Keratinocyte (primary cell): Measurements from ENCODE around the gene DYNC1LI2. TPM values are rescaled to one million over a fixed set of nuclear protein-coding genes. Genes with fewer than 3 reads are reported as not detected.
"Not testable (repeated sequence)": the region's sequence is repeated elsewhere in the genome, so short reads cannot be mapped to it uniquely, and the experiment has no call there.

ENCODE experiments used
- DNase-seq: peaks from one replicate; pipeline ENCODE4 v3.0.0-alpha.2; 2011; ENCODE audit warnings: low read depth, missing footprints, low spot score
- FAIRE-seq: peaks from 2 replicates; lab custom pipeline; 2011; peaks lifted over from hg19 to GRCh38; lab: Jason Lieb, UNC
- H2AFZ ChIP-seq: 2 replicates; pipeline ENCODE4 v1.6.0; 2012; ENCODE audit warnings: low read length, control low read depth, inconsistent platforms; ENCODE audit not compliant: control insufficient read depth
- H3K27ac ChIP-seq: 2 replicates; pipeline ENCODE4 v1.5.1; 2011; ENCODE audit warnings: low read length; ENCODE audit not compliant: control insufficient read depth, insufficient read depth
- H3K27me3 ChIP-seq: 3 replicates; pipeline ENCODE4 v1.6.0; 2011; ENCODE audit warnings: low read length; ENCODE audit not compliant: control insufficient read depth, insufficient read depth; ENCODE audit errors: extremely low read depth
- H3K36me3 ChIP-seq, 2 experiments: 2 replicates in 1 of 2; 3 replicates in 1 of 2; pipeline ENCODE4 v1.5.1; 2011; ENCODE audit warnings: low read length in 2 of 2, mild to moderate bottlenecking in 1 of 2; ENCODE audit not compliant: control insufficient read depth in 2 of 2, insufficient read depth in 2 of 2; ENCODE audit errors: extremely low read depth in 1 of 2
- H3K4me1 ChIP-seq: 3 replicates; pipeline ENCODE4 v1.5.1; 2011; ENCODE audit warnings: low read length; ENCODE audit not compliant: control insufficient read depth, insufficient read depth; ENCODE audit errors: extremely low read depth
- H3K4me2 ChIP-seq: 3 replicates; pipeline ENCODE4 v1.6.0; 2011; ENCODE audit warnings: low read depth, low read length; ENCODE audit not compliant: control insufficient read depth, insufficient read depth; ENCODE audit errors: extremely low read depth
- H3K4me3 ChIP-seq, 3 experiments: fragments of 200-600 bp in 1 of 3; sonication (generic) in 1 of 3; 2 replicates in 2 of 3; 3 replicates in 1 of 3; pipeline ENCODE4 v1.5.1; 2011 to 2016; ENCODE audit warnings: low read length in 3 of 3, mild to moderate bottlenecking in 3 of 3, control low read depth in 2 of 3, inconsistent platforms in 1 of 3, low read depth in 1 of 3, mixed read lengths in 1 of 3, mixed run types in 1 of 3, moderate library complexity in 1 of 3; ENCODE audit not compliant: control insufficient read depth in 2 of 3, insufficient read depth in 2 of 3; ENCODE audit errors: extremely low read depth in 1 of 3
- H3K79me2 ChIP-seq: 2 replicates; pipeline ENCODE4 v1.6.0; 2012; ENCODE audit warnings: low read length; ENCODE audit not compliant: control insufficient read depth, insufficient read depth
- H3K9ac ChIP-seq: 3 replicates; pipeline ENCODE4 v1.6.0; 2011; ENCODE audit warnings: low read length; ENCODE audit not compliant: control insufficient read depth, insufficient read depth; ENCODE audit errors: extremely low read depth
- H3K9me1 ChIP-seq: 3 replicates; pipeline ENCODE4 v1.6.0; 2011; ENCODE audit warnings: low read length; ENCODE audit not compliant: control insufficient read depth, insufficient read depth; ENCODE audit errors: extremely low read depth
- H3K9me3 ChIP-seq: 2 replicates; pipeline ENCODE4 v1.5.1; 2012; ENCODE audit warnings: low read depth, low read length; ENCODE audit not compliant: control insufficient read depth
- H4K20me1 ChIP-seq: 3 replicates; pipeline ENCODE4 v1.6.0; 2011; ENCODE audit warnings: low read length; ENCODE audit not compliant: control insufficient read depth, insufficient read depth; ENCODE audit errors: extremely low read depth
- EZH2 ChIP-seq: IDR thresholded peaks from one replicate; pipeline ENCODE4 v1.6.1; 2012; ENCODE audit warnings: inconsistent platforms, mild to moderate bottlenecking, low read length, moderate library complexity
- dilution Hi-C: fragments of 300-500 bp; cut with MboI; formaldehyde crosslinking; loops from one replicate; pipeline ENCODE4 v1.7.0; 2020; ENCODE audit warnings: low sequenced_read_pairs; ENCODE audit not compliant: extremely low pct_ligation_motif_present
- polyA plus RNA-seq, 5 experiments: library from polyadenylated mRNA; depleted of rRNA in 3 of 5; stranded (reverse) in 3 of 5; stranded (forward) in 1 of 5; unstranded in 1 of 5; fragments of >200 nt; gene quantifications; 1 replicate in 1 of 5; 2 replicates in 3 of 5; 3 replicates in 1 of 5; pipeline versions ENCODE4 v1.2.1 to v1.2.3, GENCODE V29; 2011 to 2012; ENCODE audit warnings: missing spikeins in 2 of 5, low read depth in 1 of 5, low replicate concordance in 1 of 5
- TF ChIP-seq, protein P1 (sequence below), 3 experiments: IDR thresholded peaks in 1 of 3; conservative IDR thresholded peaks in 1 of 3; optimal IDR thresholded peaks in 1 of 3; 2 replicates in 2 of 3; 3 replicates in 1 of 3; pipeline versions ENCODE3 to v1.5.1; 2011; ENCODE audit warnings: low read length in 3 of 3, mild to moderate bottlenecking in 3 of 3, moderate library complexity in 2 of 3, control low read depth in 1 of 3, inconsistent platforms in 1 of 3; ENCODE audit not compliant: insufficient read depth in 2 of 3; ENCODE audit errors: extremely low read depth in 1 of 3

The DYNC1LI2 gene
- polyA plus RNA-seq, 1 donor (not counting 4 experiments of a cell fraction or from before 2014, with no cell fraction given), result 66.0 TPM

DNA sequence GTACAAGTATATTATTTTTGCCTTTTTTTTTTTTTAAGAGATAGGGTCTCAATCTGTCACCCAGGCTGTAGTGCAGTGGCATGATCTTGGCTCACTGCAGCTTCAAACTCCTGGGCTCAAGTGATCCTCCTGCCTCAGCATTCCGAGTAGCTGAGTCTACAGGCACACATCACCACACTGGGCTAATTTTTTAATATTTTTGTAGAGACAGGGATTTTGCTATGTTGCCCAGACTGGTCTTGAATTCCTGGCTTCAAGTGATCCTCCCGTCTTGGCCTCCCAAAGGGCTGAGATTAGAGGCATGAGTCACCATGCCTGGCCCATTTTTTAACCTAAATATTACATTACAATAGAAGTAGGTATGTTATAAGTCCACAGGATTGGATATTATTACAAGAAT, 46.8 kb upstream of the DYNC1LI2 start:
- Histone ChIP-seq H3K4me2 (no peak overlapping the region), H3K9me3 (no peaks in the 10 kb centered on the region), H4K20me1 (no peaks in the 10 kb centered on the region), H3K9ac (no peak overlapping the region), H3K27ac (no peak overlapping the region), H3K79me2 (no peaks in the 10 kb centered on the region), H3K9me1 (no peaks in the 10 kb centered on the region), H3K4me3 (no peak overlapping the region), H3K36me3 (peaks cover 0 to 8% of the 10 kb centered on the region in 2 experiments), H2AFZ (no peak overlapping the region), H3K4me1 (no peaks in the 10 kb centered on the region), H3K27me3 (no peaks in the 10 kb centered on the region)
- DNase-seq, result no peak
- TF ChIP-seq, protein P1, sequence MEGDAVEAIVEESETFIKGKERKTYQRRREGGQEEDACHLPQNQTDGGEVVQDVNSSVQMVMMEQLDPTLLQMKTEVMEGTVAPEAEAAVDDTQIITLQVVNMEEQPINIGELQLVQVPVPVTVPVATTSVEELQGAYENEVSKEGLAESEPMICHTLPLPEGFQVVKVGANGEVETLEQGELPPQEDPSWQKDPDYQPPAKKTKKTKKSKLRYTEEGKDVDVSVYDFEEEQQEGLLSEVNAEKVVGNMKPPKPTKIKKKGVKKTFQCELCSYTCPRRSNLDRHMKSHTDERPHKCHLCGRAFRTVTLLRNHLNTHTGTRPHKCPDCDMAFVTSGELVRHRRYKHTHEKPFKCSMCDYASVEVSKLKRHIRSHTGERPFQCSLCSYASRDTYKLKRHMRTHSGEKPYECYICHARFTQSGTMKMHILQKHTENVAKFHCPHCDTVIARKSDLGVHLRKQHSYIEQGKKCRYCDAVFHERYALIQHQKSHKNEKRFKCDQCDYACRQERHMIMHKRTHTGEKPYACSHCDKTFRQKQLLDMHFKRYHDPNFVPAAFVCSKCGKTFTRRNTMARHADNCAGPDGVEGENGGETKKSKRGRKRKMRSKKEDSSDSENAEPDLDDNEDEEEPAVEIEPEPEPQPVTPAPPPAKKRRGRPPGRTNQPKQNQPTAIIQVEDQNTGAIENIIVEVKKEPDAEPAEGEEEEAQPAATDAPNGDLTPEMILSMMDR (optimal IDR thresholded peaks at IDR 0.05 in 1 of 3, IDR thresholded peaks at IDR 0.05 in 1 of 3, conservative IDR thresholded peaks at IDR 0.05 in 1 of 3; ENCODE audit: extremely low read depth in 1 of 3, insufficient read depth in 2 of 3, low read length in 3 of 3), result no peak
- no peak for FAIRE-seq
- dilution Hi-C loops, result no loop called here

- H3K27me3 ChIP-seq, H3K9ac ChIP-seq, H3K9me1 ChIP-seq, H3K4me3 ChIP-seq, H3K27ac ChIP-seq, H3K4me2 ChIP-seq, DNase-seq, H2AFZ ChIP-seq, H4K20me1 ChIP-seq, FAIRE-seq, H3K36me3 ChIP-seq, dilution Hi-C loops, H3K4me1 ChIP-seq, H3K79me2 ChIP-seq, H3K9me3 ChIP-seq: not testable (repeated sequence)
Observed at GRCh38 chr16:66793984-66794383, 42.6 kb upstream of the DYNC1LI2 start.

DNA sequence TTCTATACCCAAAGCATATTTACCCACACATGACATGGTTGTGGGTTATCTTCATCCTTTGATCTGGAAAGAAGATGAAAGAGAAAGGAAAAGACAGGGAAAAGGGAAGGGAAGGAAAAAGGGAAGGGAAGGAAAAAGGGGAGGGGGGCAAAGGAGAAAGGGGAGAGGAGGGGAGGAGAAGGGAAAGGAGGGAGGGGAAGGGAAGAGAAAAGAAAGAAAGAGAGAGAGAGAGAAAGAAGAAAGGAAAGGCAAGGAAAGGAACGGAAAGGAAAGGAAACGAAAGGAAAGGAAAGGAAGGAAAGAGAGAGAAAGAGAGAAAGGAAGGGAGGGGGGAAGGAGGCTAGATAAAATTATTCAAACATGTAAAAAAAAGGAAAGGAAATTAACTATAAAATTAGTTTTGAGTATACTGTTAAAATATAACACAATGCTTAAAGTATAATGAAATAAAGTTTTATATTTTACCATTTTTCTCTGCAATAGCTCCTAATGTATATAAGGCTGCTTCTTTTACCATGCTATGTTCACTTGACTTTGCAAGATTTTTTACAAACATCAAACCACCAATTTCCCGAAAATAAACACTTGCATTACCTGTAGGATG, 38.8 kb upstream of the DYNC1LI2 start:
- dilution Hi-C loops, result no loop called here
- H3K27me3 ChIP-seq, result no peaks in the 10 kb centered on the region
- H4K20me1 ChIP-seq, result no peaks in the 10 kb centered on the region
- H3K9me1 ChIP-seq, result no peaks in the 10 kb centered on the region
- H3K4me1 ChIP-seq, result no peaks in the 10 kb centered on the region
- no peak overlapping the region for H3K4me3 ChIP-seq
- FAIRE-seq (no peak), DNase-seq (no peak)
- H3K4me2 ChIP-seq, result no peak overlapping the region
- H3K9ac ChIP-seq, result no peak overlapping the region
- H2AFZ ChIP-seq, result no peak overlapping the region
- no peak overlapping the region for H3K27ac ChIP-seq
- H3K79me2 ChIP-seq, result no peaks in the 10 kb centered on the region
- TF ChIP-seq EZH2, result no peak
- TF ChIP-seq, protein P1 (optimal IDR thresholded peaks at IDR 0.05 in 1 of 3, IDR thresholded peaks at IDR 0.05 in 1 of 3, conservative IDR thresholded peaks at IDR 0.05 in 1 of 3; ENCODE audit: extremely low read depth in 1 of 3, insufficient read depth in 2 of 3, low read length in 3 of 3), result no peak
- no peaks in the 10 kb centered on the region for H3K9me3 ChIP-seq
- H3K36me3 ChIP-seq, result no peaks in the 10 kb centered on the region
